ENCODE results near the gene CSDE1.

The CSDE1 gene

DNA sequence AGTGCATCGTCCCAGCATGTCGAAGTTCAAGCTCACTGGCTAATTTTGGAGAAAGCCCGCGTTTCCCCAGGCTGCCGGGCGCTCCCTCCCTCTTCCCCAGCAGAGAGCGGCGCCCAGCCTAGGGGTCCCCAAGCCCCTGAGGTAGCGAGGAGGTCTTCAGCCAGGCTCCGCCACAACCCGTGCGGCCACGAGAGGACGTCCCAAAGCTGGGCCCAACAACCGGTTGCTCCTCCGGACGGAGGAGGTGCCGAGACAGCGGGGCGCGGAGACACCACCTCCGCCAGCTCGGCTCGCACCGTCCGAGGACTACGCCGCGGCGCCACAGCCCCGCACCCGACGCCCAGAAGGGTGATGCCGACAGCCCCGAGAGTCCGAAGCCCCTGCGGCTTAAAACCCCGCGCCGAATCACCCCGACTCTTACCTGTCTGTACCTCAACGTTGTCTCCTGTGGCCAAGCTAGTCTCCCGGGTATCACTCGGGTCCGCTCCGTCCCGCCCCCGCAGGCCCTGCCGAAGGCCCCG, 88.2 kb downstream of the CSDE1 start, which contains the start of gene DENND2C:
DENND2C (minus strand) TSS at position 488 of the 521 bp plus-strand sequence. CDS start 44,065 bp downstream, outside the sequence.
- DNase-seq, result no peak
- peak within 1 kb of the TSS; percentile 53 for H3K4me3 ChIP-seq (ENCODE audit: low read depth, low read length)
- TF ChIP-seq, protein P1, sequence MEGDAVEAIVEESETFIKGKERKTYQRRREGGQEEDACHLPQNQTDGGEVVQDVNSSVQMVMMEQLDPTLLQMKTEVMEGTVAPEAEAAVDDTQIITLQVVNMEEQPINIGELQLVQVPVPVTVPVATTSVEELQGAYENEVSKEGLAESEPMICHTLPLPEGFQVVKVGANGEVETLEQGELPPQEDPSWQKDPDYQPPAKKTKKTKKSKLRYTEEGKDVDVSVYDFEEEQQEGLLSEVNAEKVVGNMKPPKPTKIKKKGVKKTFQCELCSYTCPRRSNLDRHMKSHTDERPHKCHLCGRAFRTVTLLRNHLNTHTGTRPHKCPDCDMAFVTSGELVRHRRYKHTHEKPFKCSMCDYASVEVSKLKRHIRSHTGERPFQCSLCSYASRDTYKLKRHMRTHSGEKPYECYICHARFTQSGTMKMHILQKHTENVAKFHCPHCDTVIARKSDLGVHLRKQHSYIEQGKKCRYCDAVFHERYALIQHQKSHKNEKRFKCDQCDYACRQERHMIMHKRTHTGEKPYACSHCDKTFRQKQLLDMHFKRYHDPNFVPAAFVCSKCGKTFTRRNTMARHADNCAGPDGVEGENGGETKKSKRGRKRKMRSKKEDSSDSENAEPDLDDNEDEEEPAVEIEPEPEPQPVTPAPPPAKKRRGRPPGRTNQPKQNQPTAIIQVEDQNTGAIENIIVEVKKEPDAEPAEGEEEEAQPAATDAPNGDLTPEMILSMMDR (IDR thresholded peaks at IDR 0.05; ENCODE audit: low read depth, low read length), result no peak
- no peaks in the 10 kb centered on the region for H3K36me3 ChIP-seq
- peaks cover 21% of the 10 kb centered on the region for H3K27me3 ChIP-seq
- H3K4me1 ChIP-seq, result no peaks in the 10 kb centered on the region
- no peaks in the 10 kb centered on the region for H3K9me3 ChIP-seq

DNA sequence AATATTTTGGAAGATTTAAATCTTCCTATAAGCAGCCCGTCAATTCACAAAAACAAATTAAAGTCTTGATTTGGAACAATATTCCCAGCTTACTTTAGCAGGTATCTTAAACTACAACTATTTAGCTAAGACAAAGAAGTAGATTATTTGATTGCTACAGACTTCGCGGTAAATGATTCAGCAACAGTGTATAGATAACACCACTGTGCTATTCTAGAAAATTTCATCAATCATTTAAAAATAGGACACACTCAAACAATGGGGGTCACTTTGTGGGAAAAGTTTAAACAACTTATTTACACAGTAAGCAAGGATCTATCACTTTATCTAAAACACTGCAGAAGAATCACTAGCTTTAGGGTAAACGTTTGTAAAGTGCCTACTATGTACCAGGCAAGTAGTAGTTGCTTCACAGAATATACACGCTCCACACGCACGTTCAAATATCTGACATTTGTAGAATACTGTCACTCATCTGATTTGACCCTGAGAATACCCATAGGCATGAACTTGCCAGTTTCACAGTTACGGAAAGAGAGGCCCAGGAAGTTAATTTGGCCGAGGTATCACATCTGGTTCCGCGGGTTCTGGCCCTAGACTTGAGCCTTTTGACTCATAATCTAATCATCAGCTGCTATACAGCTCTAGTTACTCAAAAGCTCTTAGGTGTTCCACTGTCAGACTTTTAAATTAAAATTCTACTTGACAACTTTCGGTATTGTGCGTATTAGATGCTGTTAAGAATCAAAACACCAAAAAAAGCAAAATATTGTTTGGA, 88.8 kb downstream of the CSDE1 start:
- Histone ChIP-seq H3K27me3 (peaks cover 16% of the 10 kb centered on the region), H3K9me3 (no peaks in the 10 kb centered on the region), H3K36me3 (no peaks in the 10 kb centered on the region), H3K4me1 (no peaks in the 10 kb centered on the region), H3K4me3 (ENCODE audit: low read depth, low read length) (peak overlapping the region; percentile 53)
- DNase-seq, result no peak
- TF ChIP-seq, protein P1 (IDR thresholded peaks at IDR 0.05; ENCODE audit: low read depth, low read length), result no peak

DNA sequence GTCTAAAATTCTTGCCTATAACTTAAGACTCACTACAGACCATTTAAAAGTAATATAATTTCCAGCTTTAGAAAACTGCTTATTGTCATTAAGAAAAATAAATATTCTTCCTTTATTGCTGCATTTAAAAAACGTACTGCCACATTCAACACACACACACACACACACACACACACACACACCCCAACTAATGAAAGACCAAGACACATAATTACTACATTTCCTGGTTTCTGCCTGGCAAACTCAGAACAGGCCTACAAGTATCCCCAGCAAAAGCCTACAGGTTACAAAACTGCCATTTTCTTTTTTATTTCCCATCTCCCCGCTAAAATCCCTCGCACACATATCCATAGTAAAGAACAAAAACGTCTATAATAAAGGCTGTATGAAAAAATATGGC, 89.4 kb downstream of the CSDE1 start:
- Histone ChIP-seq H3K4me1 (no peaks in the 10 kb centered on the region), H3K9me3 (no peaks in the 10 kb centered on the region)
- TF ChIP-seq, protein P1 (IDR thresholded peaks at IDR 0.05; ENCODE audit: low read depth, low read length), result no peak

DNA sequence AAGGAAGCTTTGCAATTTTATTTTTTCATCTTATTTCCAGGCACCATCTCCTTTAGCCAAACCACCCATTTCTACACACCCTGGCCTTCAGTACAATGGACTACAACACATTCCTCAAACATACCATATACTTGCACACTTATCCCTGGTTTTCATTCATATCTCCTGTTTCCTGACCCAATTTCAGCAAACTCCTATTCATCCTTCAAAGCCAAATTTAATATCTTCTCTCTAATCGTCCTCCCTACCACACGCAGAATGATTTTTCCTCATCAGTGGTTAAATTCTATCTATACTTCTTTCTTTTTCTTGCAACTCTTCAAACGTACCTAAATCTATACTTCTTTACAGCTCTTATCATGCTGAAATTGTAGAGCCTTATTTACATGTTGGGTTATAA, 90.8 kb downstream of the CSDE1 start:
- DNase-seq, result no peak
- Histone ChIP-seq H3K27me3 (peaks cover 13% of the 10 kb centered on the region), H3K9me3 (no peaks in the 10 kb centered on the region), H3K4me1 (no peaks in the 10 kb centered on the region), H3K4me3 (ENCODE audit: low read depth, low read length) (no peak overlapping the region), H3K36me3 (no peaks in the 10 kb centered on the region)
- TF ChIP-seq, protein P1 (IDR thresholded peaks at IDR 0.05; ENCODE audit: low read depth, low read length), result no peak

More for the DNA sequence above, 89.4 kb downstream of the CSDE1 start:
- Histone ChIP-seq H3K36me3 (no peaks in the 10 kb centered on the region), H3K4me3 (ENCODE audit: low read depth, low read length) (no peak overlapping the region), H3K27me3 (peaks cover 11% of the 10 kb centered on the region)
- no peak for DNase-seq

Measured in BE2C (cell line).